Effector memory CD4-positive, alpha-beta T cell (primary cell): Measurements from ENCODE around the gene MSH6.

Experiments
- DNase-seq, 3 donors: peaks; one replicate each; pipeline ENCODE4 v3.0.0-alpha.2; 2020
- H3K27ac ChIP-seq: 2 replicates; pipeline ENCODE4 v1.7.0; 2013; ENCODE audit warnings: mild to moderate bottlenecking, low read length, moderate library complexity; ENCODE audit not compliant: insufficient read depth, poor library complexity, severe bottlenecking
- H3K27me3 ChIP-seq: replicated peaks from 2 replicates; pipeline ENCODE4 v1.7.0; 2013; ENCODE audit warnings: mild to moderate bottlenecking, low read length; ENCODE audit not compliant: insufficient read depth, control insufficient read depth, poor library complexity, severe bottlenecking
- H3K36me3 ChIP-seq: 2 replicates; pipeline ENCODE4 v1.7.0; 2013; ENCODE audit warnings: mild to moderate bottlenecking, low read length, moderate library complexity; ENCODE audit not compliant: control insufficient read depth, insufficient read depth
- H3K4me1 ChIP-seq: 2 replicates; pipeline ENCODE4 v1.7.0; 2013; ENCODE audit warnings: low read length, mild to moderate bottlenecking; ENCODE audit not compliant: control insufficient read depth, insufficient read depth, poor library complexity, severe bottlenecking
- H3K4me3 ChIP-seq: 2 replicates; pipeline ENCODE4 v1.7.0; 2013; ENCODE audit warnings: low read length, low read depth, mild to moderate bottlenecking; ENCODE audit not compliant: insufficient read depth, poor library complexity, severe bottlenecking
- H3K9me3 ChIP-seq: 2 replicates; pipeline ENCODE4 v1.7.0; 2013; ENCODE audit warnings: mild to moderate bottlenecking, low read length, moderate library complexity; ENCODE audit not compliant: control insufficient read depth
- total RNA-seq, 3 donors: gene quantifications; one replicate each; lab custom pipeline; 2026; lab: John Stamatoyannopoulos, UW

Gene MSH6
- total RNA-seq: 57.1 to 64.4 (median 62.4) reads per million in 3 donors

GRCh38 chr2:47782671-47783485, at the start of gene MSH6:
Gene MSH6, plus strand, starts transcription at chr2:47783145. Its CDS starts 89 bp downstream, at chr2:47783234.
- peak; percentile 79 to 84 (median 83) for DNase-seq
- Histone ChIP-seq H3K9me3 (no peaks in the 10 kb centered on the region), H3K36me3 (no peaks in the 10 kb centered on the region)

GRCh38 chr2:47735136-47735869, 47.6 kb upstream of the MSH6 start:
- no peaks in the 10 kb centered on the region for H3K9me3 ChIP-seq
- no peak overlapping the region for H3K4me3 ChIP-seq
- no peak overlapping the region for H3K27ac ChIP-seq
- no peaks in the 10 kb centered on the region for H3K36me3 ChIP-seq
- no peak for DNase-seq
- no peaks in the 10 kb centered on the region for H3K27me3 ChIP-seq
- H3K4me1 ChIP-seq: no peaks in the 10 kb centered on the region

More at GRCh38 chr2:47782671-47783485, at the start of gene MSH6:
- H3K4me1 ChIP-seq: peaks cover 10% of the 10 kb centered on the region
- H3K4me3 ChIP-seq: peak within 1 kb of the TSS; percentile 98
- H3K27me3 ChIP-seq: no peaks in the 10 kb centered on the region
- H3K27ac ChIP-seq: peak within 1 kb of the TSS; percentile 86

- H3K27ac ChIP-seq: no peak overlapping the region
- H3K4me1 ChIP-seq: no peaks in the 10 kb centered on the region
- DNase-seq: no peak
Measured at GRCh38 chr2:47735912-47736311, 47.0 kb upstream of the MSH6 start.

GRCh38 chr2:47737191-47737975, 45.6 kb upstream of the MSH6 start:
- H3K9me3 ChIP-seq: no peaks in the 10 kb centered on the region
- no peaks in the 10 kb centered on the region for H3K4me1 ChIP-seq
- no peak overlapping the region for H3K4me3 ChIP-seq
- no peak for DNase-seq
- H3K27me3 ChIP-seq: no peaks in the 10 kb centered on the region
- no peaks in the 10 kb centered on the region for H3K36me3 ChIP-seq
- no peak overlapping the region for H3K27ac ChIP-seq

More at GRCh38 chr2:47735912-47736311, 47.0 kb upstream of the MSH6 start:
- Histone ChIP-seq H3K9me3 (no peaks in the 10 kb centered on the region), H3K36me3 (no peaks in the 10 kb centered on the region), H3K27me3 (no peaks in the 10 kb centered on the region), H3K4me3 (no peak overlapping the region)

- DNase-seq: no peak
- Histone ChIP-seq H3K36me3 (no peaks in the 10 kb centered on the region), H3K4me1 (no peaks in the 10 kb centered on the region), H3K4me3 (no peak overlapping the region), H3K9me3 (no peaks in the 10 kb centered on the region), H3K27ac (no peak overlapping the region), H3K27me3 (no peaks in the 10 kb centered on the region)
Measured at GRCh38 chr2:47738331-47738730, 44.6 kb upstream of the MSH6 start.

GRCh38 chr2:47741101-47741500, 41.8 kb upstream of the MSH6 start:
- no peaks in the 10 kb centered on the region for H3K27me3 ChIP-seq
- no peak for DNase-seq
- H3K4me1 ChIP-seq: no peaks in the 10 kb centered on the region
- H3K27ac ChIP-seq: no peak overlapping the region
- no peaks in the 10 kb centered on the region for H3K36me3 ChIP-seq
- H3K4me3 ChIP-seq: no peak overlapping the region
- H3K9me3 ChIP-seq: no peaks in the 10 kb centered on the region

- Histone ChIP-seq H3K9me3 (no peaks in the 10 kb centered on the region), H3K4me3 (no peak overlapping the region), H3K4me1 (no peaks in the 10 kb centered on the region), H3K27me3 (no peaks in the 10 kb centered on the region), H3K36me3 (no peaks in the 10 kb centered on the region), H3K27ac (no peak overlapping the region)
- no peak for DNase-seq
Measured at GRCh38 chr2:47741637-47742036, 41.3 kb upstream of the MSH6 start.

- no peaks in the 10 kb centered on the region for H3K9me3 ChIP-seq
- no peak overlapping the region for H3K27ac ChIP-seq
- no peaks in the 10 kb centered on the region for H3K27me3 ChIP-seq
- no peaks in the 10 kb centered on the region for H3K4me1 ChIP-seq
- no peak for DNase-seq
- H3K4me3 ChIP-seq: no peak overlapping the region
- H3K36me3 ChIP-seq: no peaks in the 10 kb centered on the region
Measured at GRCh38 chr2:47744074-47744473, 38.9 kb upstream of the MSH6 start.

GRCh38 chr2:47747878-47748277, 35.1 kb upstream of the MSH6 start:
- Histone ChIP-seq H3K27me3 (no peaks in the 10 kb centered on the region), H3K36me3 (no peaks in the 10 kb centered on the region), H3K9me3 (no peaks in the 10 kb centered on the region), H3K27ac (no peak overlapping the region), H3K4me3 (no peak overlapping the region), H3K4me1 (no peaks in the 10 kb centered on the region)
- DNase-seq: no peak
